HepG2 (cell line): ENCODE results near the gene ITGA2.

Experiments used
- CTCF ChIP-seq: sonication (generic); formaldehyde crosslinking; IDR thresholded peaks from 2 replicates; pipeline ENCODE4 v1.5.0; 2020; ENCODE audit warnings: mild to moderate bottlenecking, missing genetic modification reagents, moderate library complexity
- HOXA7 ChIP-seq: sonication (generic); formaldehyde crosslinking; IDR thresholded peaks from 2 replicates; pipeline ENCODE4 v1.8.1; 2022; ENCODE audit warnings: mild to moderate bottlenecking, missing genetic modification reagents, moderate library complexity
- POLR2A ChIP-seq, 2 experiments: IDR thresholded peaks; 2 replicates each; pipeline ENCODE4 v1.6.1; 2011; ENCODE audit warnings: low read depth in 2 of 2, low read length in 2 of 2, mild to moderate bottlenecking in 1 of 2, moderate library complexity in 1 of 2; ENCODE audit not compliant: insufficient read depth in 1 of 2
- REST ChIP-seq, 2 experiments: IDR thresholded peaks; 2 replicates each; pipeline ENCODE4 v1.6.1; 2011 to 2012; ENCODE audit warnings: low read length in 2 of 2, borderline replicate concordance in 1 of 2, low read depth in 1 of 2, mild to moderate bottlenecking in 1 of 2, moderate library complexity in 1 of 2
- SP140L ChIP-seq: sonication (generic); formaldehyde crosslinking; IDR thresholded peaks from 2 replicates; pipeline ENCODE4 v1.4.0; 2020; ENCODE audit warnings: missing genetic modification reagents, borderline replicate concordance
- SRF ChIP-seq: IDR thresholded peaks from 2 replicates; pipeline ENCODE4 v1.6.1; 2011; ENCODE audit warnings: mild to moderate bottlenecking, low read depth, low read length, moderate library complexity
- ZNF407 ChIP-seq: sonication (generic); formaldehyde crosslinking; IDR thresholded peaks from one replicate; pipeline ENCODE4 v1.5.1; 2020; ENCODE audit warnings: mild to moderate bottlenecking, missing genetic modification reagents; ENCODE audit errors: not compliant biosample characterization

GRCh38 chr5:53080271-53080670 lies 91.1 kb downstream of the ITGA2 start:
- TF ChIP-seq CTCF (CRISPR knock-in tag) (no peak), SP140L (CRISPR knock-in tag) (no peak), ZNF407 (no peak), REST (IDR thresholded peaks at IDR 0.05; ENCODE audit: borderline replicate concordance in 1 of 2, low read depth in 1 of 2, low read length in 2 of 2) (no peak), SRF (no peak), POLR2A (IDR thresholded peaks at IDR 0.05; ENCODE audit: insufficient read depth in 1 of 2, low read depth in 2 of 2, low read length in 2 of 2) (no peak), HOXA7 (CRISPR knock-in tag) (no peak)
